Prostate gland (tissue), 2 donors: ENCODE results near the gene ASTL.

Experiments
- CTCF ChIP-seq, 4 experiments: fragments of 200-600 bp in 2 of 4; fragments of 450-650 bp in 2 of 4; sonication (generic) in 2 of 4; IDR thresholded peaks; 1 replicate in 3 of 4; 2 replicates in 1 of 4; pipeline ENCODE4 v1.5.1; 2016 to 2019; ENCODE audit warnings: antibody characterized with exemption in 4 of 4, mild to moderate bottlenecking in 2 of 4, moderate library complexity in 2 of 4
- POLR2A ChIP-seq: fragments of 450-650 bp; IDR thresholded peaks from one replicate; pipeline ENCODE4 v1.6.1; 2016; ENCODE audit warnings: antibody characterized with exemption, mild to moderate bottlenecking
- POLR2AphosphoS5 ChIP-seq: sonication (generic); formaldehyde crosslinking; IDR thresholded peaks from one replicate; pipeline ENCODE4 v1.6.1; 2017; ENCODE audit warnings: antibody characterized with exemption

GRCh38 chr2:96109361-96109680 lies 29.0 kb downstream of the ASTL start:
- TF ChIP-seq POLR2AphosphoS5 (no peak), CTCF (IDR thresholded peaks at IDR 0.05) (no peak), POLR2A (no peak)
